IPS-15b (cell line): ENCODE data around the gene PPP1CC.
"Not testable (repeated sequence)": the region's sequence is repeated elsewhere in the genome, so short reads cannot be mapped to it uniquely, and the experiment has no call there.

Experiments used
- H3K27me3 ChIP-seq: one replicate; pipeline ENCODE4 v1.6.1; 2013; ENCODE audit warnings: low read length; ENCODE audit not compliant: control insufficient read depth, insufficient read depth
- H3K36me3 ChIP-seq: one replicate; pipeline ENCODE4 v1.6.1; 2013; ENCODE audit warnings: low read length; ENCODE audit not compliant: control insufficient read depth, insufficient read depth
- H3K4me1 ChIP-seq: one replicate; pipeline ENCODE4 v1.6.1; 2013; ENCODE audit warnings: mild to moderate bottlenecking, low read length; ENCODE audit not compliant: control insufficient read depth, insufficient read depth
- H3K4me3 ChIP-seq: one replicate; pipeline ENCODE4 v1.5.1; 2013; ENCODE audit warnings: low read depth, low read length
- H3K9ac ChIP-seq: one replicate; pipeline ENCODE4 v1.6.1; 2013; ENCODE audit warnings: low read depth, mild to moderate bottlenecking, low read length
- H3K9me3 ChIP-seq: one replicate; pipeline ENCODE4 v1.6.1; 2013; ENCODE audit warnings: mild to moderate bottlenecking, low read length; ENCODE audit not compliant: control insufficient read depth, insufficient read depth

The PPP1CC gene

DNA sequence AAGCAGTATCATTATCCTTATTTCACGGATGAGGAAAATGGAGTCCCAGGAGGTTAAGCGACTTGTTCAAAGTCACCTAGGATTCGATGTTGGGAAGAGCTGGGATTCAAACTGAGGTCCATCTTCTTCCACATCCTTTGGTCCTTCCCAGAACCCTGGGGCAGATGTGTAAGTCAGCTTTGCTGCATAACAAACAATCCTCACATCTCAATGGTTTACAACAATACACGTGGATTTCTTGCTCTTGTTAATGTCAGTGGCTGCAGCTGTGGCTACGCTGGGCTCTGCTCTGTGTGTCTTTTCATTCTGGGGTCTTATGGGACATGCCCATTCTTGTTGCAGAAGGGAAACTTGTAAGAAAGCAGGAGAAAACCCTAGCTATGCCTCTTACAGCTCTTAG is 26.3 kb upstream of the PPP1CC start:
- Histone ChIP-seq H3K9ac (no peak overlapping the region), H3K4me1 (no peaks in the 10 kb centered on the region), H3K4me3 (no peak overlapping the region), H3K36me3 (no peaks in the 10 kb centered on the region), H3K9me3 (no peaks in the 10 kb centered on the region), H3K27me3 (no peaks in the 10 kb centered on the region)

DNA sequence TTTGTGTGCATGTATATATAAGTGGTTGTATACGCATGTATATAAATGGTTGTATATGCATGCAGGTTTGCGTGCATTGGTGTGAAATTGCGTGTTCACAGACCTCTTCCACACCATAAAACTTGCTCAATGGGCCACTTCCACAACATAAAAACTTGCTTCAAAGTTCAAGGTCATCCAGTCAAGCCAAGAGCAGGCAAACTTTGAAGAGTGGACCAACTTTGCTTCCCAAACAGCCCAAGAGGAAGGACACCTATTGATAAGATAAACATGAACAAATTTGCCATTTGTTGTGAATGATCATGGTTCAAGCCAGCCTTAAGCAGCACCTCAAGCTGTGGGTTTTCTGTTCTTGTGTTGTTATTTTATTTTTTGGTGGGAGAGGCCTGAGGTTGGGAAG is 25.2 kb upstream of the PPP1CC start:
- Histone ChIP-seq H3K9me3 (no peaks in the 10 kb centered on the region), H3K4me1 (no peaks in the 10 kb centered on the region), H3K4me3 (no peak overlapping the region), H3K27me3 (no peaks in the 10 kb centered on the region), H3K36me3 (no peaks in the 10 kb centered on the region), H3K9ac (no peak overlapping the region)

DNA sequence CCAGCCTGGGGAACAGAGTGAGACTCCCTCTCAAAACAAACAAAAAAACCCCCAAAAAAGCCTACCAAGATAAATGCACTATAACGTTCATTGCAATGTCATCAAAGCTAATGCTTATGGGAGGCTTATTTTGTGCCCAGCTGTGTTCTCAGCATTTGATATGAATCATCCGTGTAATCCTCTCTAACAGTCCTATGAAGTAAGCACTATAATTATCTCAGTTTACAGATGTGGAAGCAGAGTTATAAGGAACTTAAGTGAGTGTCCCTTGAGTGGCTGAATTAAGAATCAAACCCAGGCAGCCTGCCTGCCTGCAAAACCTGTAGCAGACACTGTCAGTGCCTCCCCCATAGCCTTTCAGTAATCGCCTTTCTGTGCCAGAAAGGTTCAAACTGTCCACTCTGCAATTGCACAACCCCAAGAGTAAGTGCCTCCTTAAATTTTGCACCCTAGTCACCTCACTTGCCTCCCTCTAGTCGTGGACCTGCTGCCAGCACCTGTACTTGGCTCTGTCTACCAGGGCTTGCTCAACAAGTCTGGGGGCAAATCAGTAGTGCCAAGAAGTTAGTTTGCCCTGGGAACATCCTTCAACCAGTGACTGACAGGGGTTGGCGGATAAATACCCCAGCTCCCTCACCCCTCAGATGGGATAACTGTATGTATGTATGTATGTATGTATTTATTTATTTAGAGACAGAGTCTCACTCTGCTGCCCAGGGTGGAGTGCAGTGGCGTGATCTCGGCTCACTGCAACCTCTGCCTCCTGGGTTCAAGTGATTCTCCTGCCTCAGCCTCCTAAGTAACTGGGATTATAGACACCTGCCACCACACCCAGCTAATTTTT is 23.8 kb upstream of the PPP1CC start:
- H3K27me3 ChIP-seq, result no peaks in the 10 kb centered on the region
- no peak overlapping the region for H3K4me3 ChIP-seq
- no peak overlapping the region for H3K9ac ChIP-seq
- no peaks in the 10 kb centered on the region for H3K36me3 ChIP-seq
- H3K4me1 ChIP-seq, result no peaks in the 10 kb centered on the region
- H3K9me3 ChIP-seq, result no peaks in the 10 kb centered on the region

DNA sequence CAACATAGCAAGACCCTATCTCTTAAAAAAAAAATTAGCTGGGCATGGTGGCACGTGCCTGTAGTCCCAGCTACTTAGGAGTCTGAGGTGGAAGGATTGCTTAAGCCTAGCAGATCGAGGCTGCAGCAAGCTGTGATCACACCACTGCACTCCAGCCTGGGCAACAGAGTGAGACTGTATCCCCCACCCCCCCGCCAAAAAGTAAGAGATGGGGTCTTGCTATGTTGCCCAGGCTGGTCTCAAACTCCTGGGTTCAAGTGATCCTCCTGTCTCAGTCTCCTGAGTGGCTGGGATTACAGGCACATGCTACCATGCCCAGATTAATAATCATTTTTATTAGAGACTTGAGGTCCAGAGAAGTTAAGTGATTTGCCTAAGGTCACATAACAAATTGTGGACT is 22.9 kb upstream of the PPP1CC start:
- H3K4me1 ChIP-seq, H3K9ac ChIP-seq, H3K36me3 ChIP-seq, H3K27me3 ChIP-seq, H3K9me3 ChIP-seq, H3K4me3 ChIP-seq: not testable (repeated sequence)

DNA sequence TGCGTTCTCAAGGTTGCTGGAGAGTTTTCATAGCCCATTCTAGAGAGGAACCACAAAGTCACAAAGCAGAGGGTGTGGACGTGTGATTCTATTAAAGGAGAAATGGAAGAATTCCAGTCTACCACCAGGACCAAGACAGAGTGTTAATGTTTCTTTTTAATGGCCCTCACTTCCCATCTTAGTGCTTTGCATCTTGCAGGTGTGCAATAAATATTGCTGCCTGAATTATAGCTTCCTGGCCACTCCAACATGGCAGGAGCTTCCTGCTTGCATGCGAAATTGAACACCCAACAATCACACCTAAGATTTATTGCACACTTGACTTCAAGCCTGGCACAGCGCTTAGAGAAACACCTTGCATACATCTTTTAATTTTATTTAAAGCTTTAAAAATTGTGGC is 22.4 kb upstream of the PPP1CC start:
- Histone ChIP-seq H3K4me1 (no peaks in the 10 kb centered on the region), H3K27me3 (no peaks in the 10 kb centered on the region), H3K4me3 (no peak overlapping the region), H3K9me3 (no peaks in the 10 kb centered on the region), H3K36me3 (no peaks in the 10 kb centered on the region), H3K9ac (no peak overlapping the region)

DNA sequence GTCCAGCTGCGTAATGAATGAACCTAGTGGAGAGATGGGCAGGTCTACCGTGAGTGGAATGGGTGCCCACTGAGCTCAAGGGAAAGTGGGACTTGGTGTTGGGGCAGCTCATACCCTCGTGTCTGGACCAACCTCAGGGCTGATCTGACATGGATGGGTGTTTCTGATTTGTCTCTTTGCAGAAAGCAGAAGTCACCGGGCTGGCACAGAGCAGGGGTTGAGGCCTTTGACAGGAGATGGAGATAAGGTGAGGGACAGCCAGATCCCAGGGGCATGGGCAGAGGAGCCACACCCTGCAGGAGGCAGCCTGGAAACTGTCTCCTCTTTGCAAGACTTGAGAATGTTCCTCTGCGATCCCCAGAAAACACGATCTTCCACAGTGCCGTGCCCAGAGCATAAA is 20.9 kb upstream of the PPP1CC start:
- H3K9ac ChIP-seq, result no peak overlapping the region
- H3K36me3 ChIP-seq, result no peaks in the 10 kb centered on the region
- no peaks in the 10 kb centered on the region for H3K9me3 ChIP-seq
- no peaks in the 10 kb centered on the region for H3K27me3 ChIP-seq
- H3K4me3 ChIP-seq, result no peak overlapping the region
- H3K4me1 ChIP-seq, result no peaks in the 10 kb centered on the region

DNA sequence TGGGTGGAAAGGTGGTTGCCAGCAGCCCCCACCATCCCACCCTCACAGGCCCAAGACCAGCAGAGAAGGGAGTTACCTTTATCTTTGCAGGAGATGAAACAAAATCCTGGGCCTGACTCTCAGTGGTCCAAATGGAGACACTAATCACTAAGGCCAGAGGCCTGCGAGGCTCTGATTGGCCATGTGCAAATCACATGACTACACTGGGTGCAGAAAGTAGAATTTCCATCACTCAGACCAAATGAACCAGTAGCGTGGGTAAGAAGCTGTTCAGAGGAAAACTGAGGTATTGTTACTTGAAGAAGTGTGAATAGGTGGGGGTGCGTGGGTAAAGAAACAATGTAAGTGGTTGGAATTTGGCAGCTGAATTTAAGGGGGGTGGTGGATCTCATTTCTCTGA is 20.2 kb upstream of the PPP1CC start:
- Histone ChIP-seq H3K36me3 (no peaks in the 10 kb centered on the region), H3K27me3 (no peaks in the 10 kb centered on the region), H3K9ac (no peak overlapping the region), H3K4me1 (no peaks in the 10 kb centered on the region), H3K9me3 (no peaks in the 10 kb centered on the region), H3K4me3 (no peak overlapping the region)

DNA sequence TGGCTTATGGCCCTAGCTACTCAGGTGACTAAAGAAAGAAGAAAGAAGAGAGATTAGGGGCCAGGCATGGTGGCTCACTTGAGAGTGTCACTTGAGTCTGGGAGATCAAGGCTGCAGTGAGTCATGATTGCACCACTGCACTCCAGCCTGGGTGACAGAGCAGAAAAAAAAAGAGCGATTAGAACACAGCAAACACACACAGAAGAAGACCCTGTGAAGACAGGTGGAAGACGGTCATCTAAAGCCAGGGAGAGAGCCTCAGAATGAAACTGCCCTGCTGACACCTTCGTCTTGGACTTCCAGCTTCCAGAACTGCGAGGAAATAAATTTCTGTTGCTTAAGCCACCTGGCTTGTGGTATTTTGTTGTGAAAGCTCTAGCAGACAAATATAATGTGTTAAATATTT is 17.5 kb upstream of the PPP1CC start:
- no peak overlapping the region for H3K9ac ChIP-seq
- no peak overlapping the region for H3K4me3 ChIP-seq
- H3K36me3 ChIP-seq, result no peaks in the 10 kb centered on the region
- no peaks in the 10 kb centered on the region for H3K27me3 ChIP-seq
- no peaks in the 10 kb centered on the region for H3K4me1 ChIP-seq
- no peaks in the 10 kb centered on the region for H3K9me3 ChIP-seq

DNA sequence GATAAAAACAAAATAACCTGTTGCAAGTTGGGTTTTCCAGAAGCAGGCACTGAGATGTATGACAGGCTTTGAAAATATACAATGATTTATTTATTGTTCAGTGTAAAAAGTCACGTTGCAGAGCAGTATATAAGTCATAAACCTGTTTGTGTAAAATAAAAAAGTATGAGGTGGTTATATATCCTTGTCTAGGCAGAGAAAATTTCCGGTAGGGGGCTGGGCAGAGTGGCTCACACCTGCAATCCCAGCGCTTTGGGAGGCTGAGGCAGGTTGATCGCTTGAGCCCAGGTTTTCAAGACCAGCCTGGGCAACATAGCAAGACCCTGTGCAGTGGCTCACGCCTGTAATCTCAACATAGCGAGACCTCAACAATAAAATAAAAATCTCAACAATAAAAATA is 16.2 kb upstream of the PPP1CC start:
- H3K4me1 ChIP-seq, result no peaks in the 10 kb centered on the region
- H3K36me3 ChIP-seq, result no peaks in the 10 kb centered on the region
- H3K9ac ChIP-seq, result no peak overlapping the region
- no peaks in the 10 kb centered on the region for H3K9me3 ChIP-seq
- no peaks in the 10 kb centered on the region for H3K27me3 ChIP-seq
- H3K4me3 ChIP-seq, result no peak overlapping the region

DNA sequence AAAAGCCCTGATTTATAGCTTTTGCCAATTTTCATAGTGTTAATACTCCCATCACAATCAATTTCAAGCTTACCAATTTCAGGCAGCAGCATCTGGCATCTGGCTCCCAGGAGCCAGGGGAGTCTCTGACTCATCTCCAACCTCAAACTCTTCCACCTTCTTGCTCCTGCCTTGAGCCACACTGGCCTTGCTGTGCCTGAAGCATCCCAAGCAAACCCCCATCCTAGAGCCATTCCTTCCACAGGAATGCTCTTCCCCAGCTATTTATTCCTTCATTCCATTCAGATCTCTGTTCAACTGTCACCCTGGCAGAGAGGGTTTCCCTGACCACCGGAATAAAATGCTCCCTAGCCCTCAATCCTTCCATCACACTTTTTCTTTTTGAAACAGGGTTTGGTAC is 13.9 kb upstream of the PPP1CC start:
- Histone ChIP-seq H3K9ac (no peak overlapping the region), H3K4me1 (no peaks in the 10 kb centered on the region), H3K4me3 (no peak overlapping the region), H3K27me3 (no peaks in the 10 kb centered on the region), H3K9me3 (no peaks in the 10 kb centered on the region), H3K36me3 (no peaks in the 10 kb centered on the region)

DNA sequence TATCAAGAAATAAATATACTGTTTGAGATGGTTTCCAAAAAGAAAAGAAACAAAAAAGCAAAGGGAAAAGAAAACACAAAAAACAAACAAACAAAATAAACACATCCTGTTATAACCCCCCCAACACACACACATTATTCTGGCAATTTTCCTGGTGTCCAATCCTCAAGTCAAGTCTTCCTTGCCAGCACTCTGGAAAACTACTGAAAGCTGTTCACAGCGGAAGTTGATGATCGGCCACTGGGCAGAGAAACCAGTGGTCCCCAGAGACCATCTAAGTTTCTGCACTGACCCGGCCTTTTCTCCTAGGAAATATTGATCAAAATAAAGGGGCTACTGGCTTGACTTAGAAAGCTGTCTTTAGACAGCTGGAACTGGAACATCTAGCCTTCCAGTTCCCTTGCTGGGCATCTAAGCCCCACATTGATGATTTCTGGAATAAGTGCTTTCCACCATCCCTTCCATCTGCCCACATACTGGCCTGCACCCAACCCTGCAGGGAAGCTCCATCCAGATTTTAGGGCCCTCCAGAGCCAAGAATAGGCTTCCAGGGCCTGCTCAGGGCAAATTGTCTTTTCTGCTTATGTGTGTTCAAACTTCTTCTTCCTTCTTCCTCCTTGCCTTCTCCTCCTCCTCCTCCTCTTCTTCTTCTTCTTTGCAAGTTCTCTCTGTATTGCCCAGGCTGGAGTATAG is 11.6 kb upstream of the PPP1CC start:
- H3K27me3 ChIP-seq, result no peaks in the 10 kb centered on the region
- no peaks in the 10 kb centered on the region for H3K4me1 ChIP-seq

DNA sequence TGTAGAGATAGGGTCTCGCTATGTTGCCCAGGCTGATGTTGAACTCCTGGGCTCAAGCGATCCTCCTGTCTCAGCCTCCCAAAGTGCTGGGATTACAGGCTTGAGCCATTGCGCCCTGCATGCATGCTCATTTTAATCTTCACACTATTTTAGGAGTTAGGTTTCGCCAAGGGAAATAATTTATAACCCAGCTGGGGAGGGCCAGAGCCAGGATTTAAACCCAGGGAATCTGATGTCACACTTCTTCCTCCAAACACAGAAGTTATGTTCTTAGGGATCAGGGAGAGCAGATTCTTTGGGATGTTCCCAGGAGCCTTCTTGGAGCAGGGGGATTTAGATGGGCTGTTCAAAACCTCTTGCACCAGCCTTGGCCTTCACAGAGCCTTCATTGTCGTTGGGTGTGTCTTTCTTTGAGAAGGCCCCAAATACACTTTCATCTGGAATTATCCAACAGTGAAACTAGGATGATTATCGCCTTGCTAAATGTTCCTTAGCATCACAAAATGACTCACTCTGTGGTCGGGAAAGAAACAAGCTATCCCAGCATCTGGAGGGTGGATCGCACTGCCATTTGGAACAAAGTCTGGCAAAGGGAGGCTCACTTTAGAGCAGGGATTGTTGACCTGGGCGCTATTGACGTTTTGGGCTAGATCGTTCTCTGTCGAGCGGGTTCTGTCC is 8.2 kb upstream of the PPP1CC start:
- Histone ChIP-seq H3K27me3 (no peaks in the 10 kb centered on the region), H3K9ac (no peak overlapping the region), H3K36me3 (no peaks in the 10 kb centered on the region), H3K9me3 (no peaks in the 10 kb centered on the region), H3K4me1 (no peaks in the 10 kb centered on the region), H3K4me3 (no peak overlapping the region)

More for the DNA sequence above, 11.6 kb upstream of the PPP1CC start:
- H3K9ac ChIP-seq, result no peak overlapping the region
- no peaks in the 10 kb centered on the region for H3K9me3 ChIP-seq
- no peak overlapping the region for H3K4me3 ChIP-seq
- no peaks in the 10 kb centered on the region for H3K36me3 ChIP-seq
